NB4 (cell line): ENCODE results near the gene ARPC2.

Source experiments
- POLR2A ChIP-seq: IDR thresholded peaks from 2 replicates; pipeline ENCODE4 v1.6.1; 2011; ENCODE audit warnings: mild to moderate bottlenecking; ENCODE audit not compliant: insufficient read length; ENCODE audit errors: extremely low read depth
- TF ChIP-seq, protein P1 (sequence below): IDR thresholded peaks from one replicate; pipeline ENCODE4 v1.5.1; 2012; ENCODE audit warnings: low read depth, low read length
- TF ChIP-seq, protein P2 (sequence below): IDR thresholded peaks from 2 replicates; pipeline ENCODE4 v1.6.1; 2011; ENCODE audit warnings: low read depth, low read length

DNA sequence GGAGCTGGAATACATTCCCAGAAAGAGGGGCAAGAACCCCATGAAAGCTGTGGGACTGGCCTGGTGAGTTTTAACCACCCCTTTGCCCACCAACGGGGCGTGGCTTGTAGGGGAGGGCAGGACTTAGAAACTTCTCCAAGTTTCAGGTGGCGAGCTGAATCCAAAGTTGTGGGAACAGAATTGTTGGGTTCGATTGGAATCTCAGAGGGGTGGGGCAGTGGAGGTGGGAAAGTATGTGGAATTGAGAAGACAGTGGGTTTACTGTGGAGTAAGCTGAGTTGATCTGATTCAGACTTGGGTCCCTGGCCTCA lies 54.5 kb downstream of the ARPC2 start:
- TF ChIP-seq, protein P1, sequence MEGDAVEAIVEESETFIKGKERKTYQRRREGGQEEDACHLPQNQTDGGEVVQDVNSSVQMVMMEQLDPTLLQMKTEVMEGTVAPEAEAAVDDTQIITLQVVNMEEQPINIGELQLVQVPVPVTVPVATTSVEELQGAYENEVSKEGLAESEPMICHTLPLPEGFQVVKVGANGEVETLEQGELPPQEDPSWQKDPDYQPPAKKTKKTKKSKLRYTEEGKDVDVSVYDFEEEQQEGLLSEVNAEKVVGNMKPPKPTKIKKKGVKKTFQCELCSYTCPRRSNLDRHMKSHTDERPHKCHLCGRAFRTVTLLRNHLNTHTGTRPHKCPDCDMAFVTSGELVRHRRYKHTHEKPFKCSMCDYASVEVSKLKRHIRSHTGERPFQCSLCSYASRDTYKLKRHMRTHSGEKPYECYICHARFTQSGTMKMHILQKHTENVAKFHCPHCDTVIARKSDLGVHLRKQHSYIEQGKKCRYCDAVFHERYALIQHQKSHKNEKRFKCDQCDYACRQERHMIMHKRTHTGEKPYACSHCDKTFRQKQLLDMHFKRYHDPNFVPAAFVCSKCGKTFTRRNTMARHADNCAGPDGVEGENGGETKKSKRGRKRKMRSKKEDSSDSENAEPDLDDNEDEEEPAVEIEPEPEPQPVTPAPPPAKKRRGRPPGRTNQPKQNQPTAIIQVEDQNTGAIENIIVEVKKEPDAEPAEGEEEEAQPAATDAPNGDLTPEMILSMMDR, result no peak
- no peak for TF ChIP-seq POLR2A
- TF ChIP-seq, protein P2, sequence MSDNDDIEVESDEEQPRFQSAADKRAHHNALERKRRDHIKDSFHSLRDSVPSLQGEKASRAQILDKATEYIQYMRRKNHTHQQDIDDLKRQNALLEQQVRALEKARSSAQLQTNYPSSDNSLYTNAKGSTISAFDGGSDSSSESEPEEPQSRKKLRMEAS, result no peak
